ENCODE data around the gene CDPF1. TPM values are rescaled to one million over a fixed set of nuclear protein-coding genes. Genes with fewer than 3 reads are reported as not detected.

Gene CDPF1
- total RNA-seq, 1 experiment from 2014 or later: 16.3 TPM

GRCh38 chr22:46225631-46226030 lies 24.5 kb downstream of the CDPF1 start:
- no peak overlapping the region for H2AFZ ChIP-seq (ENCODE audit: low read depth, low read length, poor library complexity, severe bottlenecking)
- no TSS peak for BruUV-seq (replicated peaks)
- CTCF ChIA-PET: no interaction called here

GRCh38 chr22:46224898-46225290 lies 25.2 kb downstream of the CDPF1 start:
- ChIA-PET CTCF (no interaction called here), POLR2A (no interaction called here), RAD21 (ENCODE audit: low non-redundant PET in 1 of 2, low total read pairs in 2 of 2, uncharacterized antibody in 2 of 2, unreplicated experiment in 2 of 2) (no interaction called here)
- Histone ChIP-seq H3K27me3 (ENCODE audit: insufficient read depth, low read length) (no peaks in the 10 kb centered on the region), H3K9me3 (ENCODE audit: control insufficient read depth in 1 of 2, insufficient read depth in 1 of 2, low read depth in 1 of 2, low read length in 2 of 2) (no peaks in the 10 kb centered on the region), H3K9me2 (ENCODE audit: insufficient read depth) (no peaks in the 10 kb centered on the region), H4K20me1 (ENCODE audit: insufficient read depth) (no peaks in the 10 kb centered on the region), H3K36me3 (ENCODE audit: control insufficient read depth in 1 of 2, insufficient read depth in 2 of 2, low read length in 2 of 2) (no peaks in the 10 kb centered on the region), H3K4me3 (replicated peaks in 1 of 2; ENCODE audit: low read depth in 1 of 2, low read length in 2 of 2) (no peak overlapping the region), H3K4me1 (ENCODE audit: control insufficient read depth in 1 of 2, insufficient read depth in 2 of 2, low read length in 2 of 2) (no peaks in the 10 kb centered on the region), H3K9ac (ENCODE audit: low read length) (no peak overlapping the region), H3K79me2 (ENCODE audit: insufficient read depth, low read length) (no peaks in the 10 kb centered on the region), H3K27ac (ENCODE audit: low read depth, low read length) (no peak overlapping the region), H2AFZ (ENCODE audit: low read depth, low read length, poor library complexity, severe bottlenecking) (no peak overlapping the region), H3K4me2 (ENCODE audit: low read length) (no peak overlapping the region)
- no peak for ATAC-seq
- DNase-seq (ENCODE audit: low read depth, low spot score): no peak
- intact Hi-C loops (cut with micrococcal nuclease): no loop called here
- TF ChIP-seq TCF7L2 (IDR thresholded peaks at IDR 0.05; ENCODE audit: borderline replicate concordance, extremely low read depth, insufficient read depth, insufficient read length) (no peak), EZH2phosphoT487 (IDR thresholded peaks at IDR 0.05; ENCODE audit: borderline replicate concordance) (no peak), ZNF274 (IDR thresholded peaks at IDR 0.05; ENCODE audit: low read depth, low read length) (no peak)
- BruUV-seq (replicated peaks): no TSS peak

More at GRCh38 chr22:46225631-46226030, 24.5 kb downstream of the CDPF1 start:
- H4K20me1 ChIP-seq (ENCODE audit: insufficient read depth): no peaks in the 10 kb centered on the region
- no peak overlapping the region for H3K4me2 ChIP-seq (ENCODE audit: low read length)
- intact Hi-C loops (cut with micrococcal nuclease): no loop called here
- H3K27ac ChIP-seq (ENCODE audit: low read depth, low read length): no peak overlapping the region
- ATAC-seq (no peak), DNase-seq (ENCODE audit: low read depth, low spot score) (no peak)
- TF ChIP-seq CBX3 (IDR thresholded peaks at IDR 0.05; ENCODE audit: low read depth): no peak
- H3K79me2 ChIP-seq (ENCODE audit: insufficient read depth, low read length): no peaks in the 10 kb centered on the region
- ChIA-PET POLR2A (no interaction called here), RAD21 (ENCODE audit: low non-redundant PET in 1 of 2, low total read pairs in 2 of 2, uncharacterized antibody in 2 of 2, unreplicated experiment in 2 of 2) (no interaction called here)
- no peaks in the 10 kb centered on the region for H3K36me3 ChIP-seq (ENCODE audit: control insufficient read depth in 1 of 2, insufficient read depth in 2 of 2, low read length in 2 of 2)
- H3K9me3 ChIP-seq (ENCODE audit: control insufficient read depth in 1 of 2, insufficient read depth in 1 of 2, low read depth in 1 of 2, low read length in 2 of 2): no peaks in the 10 kb centered on the region
- no peaks in the 10 kb centered on the region for H3K27me3 ChIP-seq (ENCODE audit: insufficient read depth, low read length)
- no peaks in the 10 kb centered on the region for H3K4me1 ChIP-seq (ENCODE audit: control insufficient read depth in 1 of 2, insufficient read depth in 2 of 2, low read length in 2 of 2)
- no peak overlapping the region for H3K4me3 ChIP-seq (replicated peaks in 1 of 2; ENCODE audit: low read depth in 1 of 2, low read length in 2 of 2)
- no peak overlapping the region for H3K9ac ChIP-seq (ENCODE audit: low read length)
- H3K9me2 ChIP-seq (ENCODE audit: insufficient read depth): no peaks in the 10 kb centered on the region

Measured in HCT116 (cell line).